Measurements from ENCODE around the gene LMNB1.

The LMNB1 gene

GRCh38 chr5:126868338-126869004 lies 91.5 kb downstream of the LMNB1 start:
- no peaks in the 10 kb centered on the region for H3K36me3 ChIP-seq
- TF ChIP-seq CTCF (IDR thresholded peaks at IDR 0.05) = no peak
- intact Hi-C loops (cut with DNase I; ENCODE audit: low total_unique reads) = no loop called here
- H3K4me3 ChIP-seq = no peak overlapping the region
- peaks cover 0 to 8% (median 6%) of the 10 kb centered on the region in 4 donors for H3K4me1 ChIP-seq
- H3K27ac ChIP-seq = no peak overlapping the region
- H3K9me3 ChIP-seq = no peaks in the 10 kb centered on the region
- DNase-seq = no peak
- H3K27me3 ChIP-seq = no peaks in the 10 kb centered on the region

DNA sequence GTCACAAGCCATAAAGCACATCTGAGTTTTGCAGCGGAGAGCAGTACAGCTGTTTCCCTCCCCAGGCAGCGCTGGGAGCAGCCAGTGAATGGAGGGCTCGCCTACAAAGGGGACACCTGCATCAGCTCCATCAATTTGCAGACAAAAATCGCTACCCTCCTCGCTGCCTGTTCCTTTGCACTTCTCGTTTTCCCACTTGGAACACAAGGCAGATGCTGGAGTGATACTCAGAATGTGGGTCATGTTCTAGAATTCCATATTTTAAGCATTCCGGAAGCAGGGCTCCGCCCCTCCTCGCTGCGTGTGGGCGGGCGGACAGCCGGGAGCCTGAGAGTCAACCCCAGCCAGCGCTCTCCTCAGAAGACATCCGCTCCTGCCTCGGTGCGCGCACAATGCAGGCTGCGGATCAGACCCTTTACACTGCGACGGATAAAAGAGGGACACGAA lies 92.1 kb downstream of the LMNB1 start:
- peaks cover 0 to 8% (median 6%) of the 10 kb centered on the region in 4 donors for H3K4me1 ChIP-seq
- no peaks in the 10 kb centered on the region for H3K27me3 ChIP-seq
- H3K27ac ChIP-seq = no peak overlapping the region
- intact Hi-C loops (cut with DNase I; ENCODE audit: low total_unique reads) = no loop called here
- H3K36me3 ChIP-seq = no peaks in the 10 kb centered on the region
- no peak overlapping the region for H3K4me3 ChIP-seq
- no peak for DNase-seq
- H3K9me3 ChIP-seq = no peaks in the 10 kb centered on the region
- no peak for TF ChIP-seq CTCF (IDR thresholded peaks at IDR 0.05)

DNA sequence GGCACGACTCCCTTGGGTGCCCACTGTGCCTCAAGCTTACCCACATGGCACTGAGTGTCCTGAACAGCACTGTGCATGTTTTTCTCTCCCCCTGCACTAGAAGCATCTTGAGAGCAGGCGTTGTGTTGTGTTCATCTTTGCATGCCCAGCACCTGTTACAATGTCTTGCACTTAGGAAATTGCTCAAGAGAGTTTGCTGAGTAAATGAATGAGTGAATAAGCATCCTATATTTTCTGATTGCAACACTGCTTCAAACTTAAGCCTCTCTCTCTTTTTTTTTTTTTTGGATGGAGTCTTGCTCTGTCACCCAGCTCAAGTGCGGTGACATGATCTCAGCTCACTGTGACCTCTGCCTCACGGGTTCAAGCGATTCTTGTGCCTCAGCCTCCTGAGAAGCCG lies 94.5 kb downstream of the LMNB1 start:
- H3K4me3 ChIP-seq = no peak overlapping the region
- no peak overlapping the region for H3K27ac ChIP-seq
- H3K4me1 ChIP-seq = peaks cover 0 to 11% (median 7%) of the 10 kb centered on the region in 4 donors
- no peak for DNase-seq
- H3K27me3 ChIP-seq = no peaks in the 10 kb centered on the region
- no peaks in the 10 kb centered on the region for H3K9me3 ChIP-seq
- no peak for TF ChIP-seq CTCF (IDR thresholded peaks at IDR 0.05)
- H3K36me3 ChIP-seq = no peaks in the 10 kb centered on the region
- intact Hi-C loops (cut with DNase I; ENCODE audit: low total_unique reads) = no loop called here

DNA sequence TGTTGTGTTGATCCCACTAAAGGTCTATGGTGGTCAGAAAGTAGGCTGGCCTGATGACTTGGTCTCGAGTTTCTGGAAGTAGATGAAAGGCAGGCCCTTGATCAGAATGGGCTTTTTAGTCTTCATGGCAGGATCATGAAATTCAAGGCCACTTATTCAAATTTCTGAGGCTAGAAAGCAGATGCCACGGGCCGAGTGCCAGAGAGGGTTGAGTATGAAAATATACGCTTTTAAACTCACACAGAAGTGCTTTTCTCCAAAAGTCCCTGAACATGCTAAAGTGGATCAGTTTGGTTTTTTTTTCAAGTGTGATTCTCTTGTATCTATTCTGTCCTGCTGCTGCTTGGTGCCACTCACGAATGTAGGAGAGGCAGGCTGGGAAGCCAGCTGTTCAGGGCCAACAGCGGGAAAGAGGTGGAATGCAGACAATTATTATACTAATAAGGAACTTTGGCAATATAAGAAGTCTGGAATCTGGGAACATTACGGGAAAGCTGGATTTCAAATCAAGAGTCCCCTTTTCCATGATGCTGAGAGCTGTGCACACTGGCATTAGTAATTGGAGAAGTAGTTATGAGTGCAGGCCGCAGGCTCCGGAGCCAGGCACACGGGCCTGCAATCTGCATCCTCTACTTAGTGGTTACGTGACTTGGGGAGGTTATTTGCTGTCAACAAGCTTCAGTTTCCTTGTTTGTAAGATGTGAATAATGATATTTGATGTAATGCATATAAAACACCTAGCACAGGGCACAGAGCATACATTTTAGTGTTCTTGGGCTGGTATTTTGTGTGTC lies 95.8 kb downstream of the LMNB1 start:
- H3K36me3 ChIP-seq = no peaks in the 10 kb centered on the region
- peaks cover 0 to 11% (median 7%) of the 10 kb centered on the region in 4 donors for H3K4me1 ChIP-seq
- TF ChIP-seq CTCF (IDR thresholded peaks at IDR 0.05) = no peak
- H3K27me3 ChIP-seq = no peaks in the 10 kb centered on the region
- H3K27ac ChIP-seq = no peak overlapping the region
- DNase-seq = no peak
- intact Hi-C loops (cut with DNase I; ENCODE audit: low total_unique reads) = no loop called here
- H3K9me3 ChIP-seq = no peaks in the 10 kb centered on the region
- H3K4me3 ChIP-seq = no peak overlapping the region

- intact Hi-C loops (cut with DNase I; ENCODE audit: low total_unique reads) = no loop called here
- Histone ChIP-seq H3K4me1 (peaks cover 0 to 3% (median 0%) of the 10 kb centered on the region in 4 donors), H3K4me3 (no peak overlapping the region), H3K27ac (no peak overlapping the region), H3K36me3 (no peaks in the 10 kb centered on the region), H3K27me3 (no peaks in the 10 kb centered on the region), H3K9me3 (no peaks in the 10 kb centered on the region)
- no peak for DNase-seq
- no peak for TF ChIP-seq CTCF (IDR thresholded peaks at IDR 0.05)
Measured at GRCh38 chr5:126875303-126875785, 98.4 kb downstream of the LMNB1 start.
